G401 (cell line): ENCODE data around the gene EMILIN2. TPM values are rescaled to one million over a fixed set of nuclear protein-coding genes. Genes with fewer than 3 reads are reported as not detected.

Experiments used
- total RNA-seq: library from RNA; depleted of rRNA; stranded (reverse); fragments of >200 nt; shearing (Covaris generic); gene quantifications from 2 replicates; pipeline ENCODE4 v1.2.3, GENCODE V29; 2014; rRNA removed

The EMILIN2 gene
- total RNA-seq, 1 experiment from 2014 or later: 0.07 TPM

Other genes with a start within 250 kb of the EMILIN2 start
- 35.6 and 62.4 TPM in 2 replicates for gene SMCHD1, start 191.3 kb upstream of the EMILIN2 start, total RNA-seq
- 23.2 and 33.5 TPM in 2 replicates for gene LPIN2, start 166.1 kb downstream of the EMILIN2 start, total RNA-seq